ENCODE data around the gene INTS13. TPM values are rescaled to one million over a fixed set of nuclear protein-coding genes. Genes with fewer than 3 reads are reported as not detected.

Gene INTS13
- total RNA-seq, 1 donor, result 26.1 TPM

DNA sequence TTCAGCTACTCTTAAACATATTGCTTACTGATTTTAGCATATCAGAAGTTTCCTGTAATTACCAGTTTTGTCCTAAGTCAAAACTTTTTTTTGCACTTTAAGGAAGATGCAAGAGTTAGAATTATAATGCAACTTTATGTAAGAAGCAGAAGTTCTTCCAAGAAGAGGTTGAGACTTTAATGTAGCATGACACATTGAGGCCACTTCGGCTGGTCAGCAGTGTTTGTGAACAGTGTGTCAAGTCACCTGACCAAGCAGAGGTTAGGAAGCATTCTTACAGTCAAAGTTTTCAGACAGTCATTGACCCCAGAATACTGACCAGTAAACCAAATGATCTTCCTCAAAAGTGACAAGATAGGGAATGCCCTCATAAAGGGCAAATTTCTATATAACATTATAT lies 15.7 kb upstream of the INTS13 start:
- TF ChIP-seq, protein P1, sequence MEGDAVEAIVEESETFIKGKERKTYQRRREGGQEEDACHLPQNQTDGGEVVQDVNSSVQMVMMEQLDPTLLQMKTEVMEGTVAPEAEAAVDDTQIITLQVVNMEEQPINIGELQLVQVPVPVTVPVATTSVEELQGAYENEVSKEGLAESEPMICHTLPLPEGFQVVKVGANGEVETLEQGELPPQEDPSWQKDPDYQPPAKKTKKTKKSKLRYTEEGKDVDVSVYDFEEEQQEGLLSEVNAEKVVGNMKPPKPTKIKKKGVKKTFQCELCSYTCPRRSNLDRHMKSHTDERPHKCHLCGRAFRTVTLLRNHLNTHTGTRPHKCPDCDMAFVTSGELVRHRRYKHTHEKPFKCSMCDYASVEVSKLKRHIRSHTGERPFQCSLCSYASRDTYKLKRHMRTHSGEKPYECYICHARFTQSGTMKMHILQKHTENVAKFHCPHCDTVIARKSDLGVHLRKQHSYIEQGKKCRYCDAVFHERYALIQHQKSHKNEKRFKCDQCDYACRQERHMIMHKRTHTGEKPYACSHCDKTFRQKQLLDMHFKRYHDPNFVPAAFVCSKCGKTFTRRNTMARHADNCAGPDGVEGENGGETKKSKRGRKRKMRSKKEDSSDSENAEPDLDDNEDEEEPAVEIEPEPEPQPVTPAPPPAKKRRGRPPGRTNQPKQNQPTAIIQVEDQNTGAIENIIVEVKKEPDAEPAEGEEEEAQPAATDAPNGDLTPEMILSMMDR (IDR thresholded peaks at IDR 0.05; ENCODE audit: extremely low read depth, low read depth, low read length), result no peak

GRCh38 chr12:26948309-26948708 lies 10.5 kb upstream of the INTS13 start:
- Histone ChIP-seq H3K4me2 (ENCODE audit: insufficient read depth, low read length) (no peak overlapping the region), H3K27me3 (ENCODE audit: insufficient read depth, low read length) (no peaks in the 10 kb centered on the region), H3K27ac (ENCODE audit: low read depth, low read length) (no peak overlapping the region), H2AFZ (ENCODE audit: low read length) (no peak overlapping the region), H3K4me3 (ENCODE audit: insufficient read depth, low read length) (no peak overlapping the region), H3K36me3 (ENCODE audit: insufficient read depth, low read length) (peaks cover 5% of the 10 kb centered on the region), H3K79me2 (ENCODE audit: insufficient read depth, low read length) (peaks cover 94% of the 10 kb centered on the region), H4K20me1 (ENCODE audit: insufficient read depth, low read length) (peaks cover 17% of the 10 kb centered on the region), H3K4me1 (ENCODE audit: insufficient read depth, low read length) (peaks cover 2% of the 10 kb centered on the region), H3K9me3 (ENCODE audit: low read depth, low read length) (no peaks in the 10 kb centered on the region)
- no peak for DNase-seq (ENCODE audit: insufficient read length, low spot score, missing footprints)
- TF ChIP-seq, protein P1 (IDR thresholded peaks at IDR 0.05; ENCODE audit: extremely low read depth, low read depth, low read length), result no peak

More for the DNA sequence above, 15.7 kb upstream of the INTS13 start:
- Histone ChIP-seq H3K36me3 (ENCODE audit: insufficient read depth, low read length) (peaks cover 20% of the 10 kb centered on the region), H3K4me3 (ENCODE audit: insufficient read depth, low read length) (no peak overlapping the region), H3K27me3 (ENCODE audit: insufficient read depth, low read length) (no peaks in the 10 kb centered on the region), H3K79me2 (ENCODE audit: insufficient read depth, low read length) (peaks cover 67% of the 10 kb centered on the region), H3K4me2 (ENCODE audit: insufficient read depth, low read length) (no peak overlapping the region), H3K9me3 (ENCODE audit: low read depth, low read length) (no peaks in the 10 kb centered on the region), H4K20me1 (ENCODE audit: insufficient read depth, low read length) (peaks cover 14% of the 10 kb centered on the region), H2AFZ (ENCODE audit: low read length) (no peak overlapping the region), H3K27ac (ENCODE audit: low read depth, low read length) (no peak overlapping the region), H3K4me1 (ENCODE audit: insufficient read depth, low read length) (no peaks in the 10 kb centered on the region)
- DNase-seq (ENCODE audit: insufficient read length, low spot score, missing footprints), result no peak

- Histone ChIP-seq H3K9me3 (ENCODE audit: low read depth, low read length) (no peaks in the 10 kb centered on the region), H3K79me2 (ENCODE audit: insufficient read depth, low read length) (peaks cover 94% of the 10 kb centered on the region), H3K4me3 (ENCODE audit: insufficient read depth, low read length) (no peak overlapping the region)
Measured at GRCh38 chr12:26941215-26941594, 3.4 kb upstream of the INTS13 start.

DNA sequence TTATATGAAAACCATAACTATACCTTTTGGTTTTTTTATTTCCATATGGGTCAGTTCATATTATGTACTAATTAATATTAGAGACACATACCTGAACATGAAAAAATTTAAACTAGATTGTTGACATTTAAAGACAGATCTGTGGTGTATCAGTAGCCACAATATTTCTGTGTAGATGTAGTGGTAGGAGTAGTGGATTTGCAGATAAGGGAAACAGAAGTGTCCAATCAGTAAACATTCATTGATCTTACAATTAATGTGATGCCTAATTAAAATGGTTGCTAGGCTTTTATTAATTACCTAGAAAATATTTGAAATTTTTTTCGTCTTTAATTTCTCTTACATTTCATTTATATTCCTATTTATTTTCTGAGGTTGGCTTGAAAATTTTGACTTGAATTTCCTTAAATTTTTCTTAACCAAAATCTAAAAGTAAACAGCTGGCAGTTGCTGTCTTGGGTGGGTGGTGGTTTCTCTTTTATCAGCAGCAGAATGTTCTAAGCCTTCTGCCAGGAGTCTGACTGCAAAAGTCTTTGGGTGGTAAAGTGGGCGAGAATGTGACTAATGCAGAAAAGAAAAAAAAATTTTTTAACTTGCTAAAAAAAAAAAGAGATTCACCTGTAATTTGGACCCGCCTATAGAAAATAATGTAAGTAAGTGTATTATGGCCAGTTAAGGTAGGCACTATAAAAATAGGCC lies 2.9 kb upstream of the INTS13 start:
- Histone ChIP-seq H4K20me1 (ENCODE audit: insufficient read depth, low read length) (peaks cover 25% of the 10 kb centered on the region), H3K4me2 (ENCODE audit: insufficient read depth, low read length) (peak overlapping the region; percentile 97)
- peak; percentile 47 for DNase-seq (ENCODE audit: insufficient read length, low spot score, missing footprints)

More at GRCh38 chr12:26941215-26941594, 3.4 kb upstream of the INTS13 start:
- no peak overlapping the region for H3K27ac ChIP-seq (ENCODE audit: low read depth, low read length)
- TF ChIP-seq, protein P1 (IDR thresholded peaks at IDR 0.05; ENCODE audit: extremely low read depth, low read depth, low read length), result no peak
- no peaks in the 10 kb centered on the region for H3K27me3 ChIP-seq (ENCODE audit: insufficient read depth, low read length)
- peak overlapping the region; percentile 97 for H3K4me2 ChIP-seq (ENCODE audit: insufficient read depth, low read length)
- no peaks in the 10 kb centered on the region for H3K36me3 ChIP-seq (ENCODE audit: insufficient read depth, low read length)
- H2AFZ ChIP-seq (ENCODE audit: low read length), result no peak overlapping the region
- H3K4me1 ChIP-seq (ENCODE audit: insufficient read depth, low read length), result peaks cover 33% of the 10 kb centered on the region
- H4K20me1 ChIP-seq (ENCODE audit: insufficient read depth, low read length), result peaks cover 26% of the 10 kb centered on the region
- no peak for DNase-seq (ENCODE audit: insufficient read length, low spot score, missing footprints)

More for the DNA sequence above, 2.9 kb upstream of the INTS13 start:
- H3K4me3 ChIP-seq (ENCODE audit: insufficient read depth, low read length), result no peak overlapping the region
- peaks cover 38% of the 10 kb centered on the region for H3K4me1 ChIP-seq (ENCODE audit: insufficient read depth, low read length)
- H3K36me3 ChIP-seq (ENCODE audit: insufficient read depth, low read length), result no peaks in the 10 kb centered on the region
- H2AFZ ChIP-seq (ENCODE audit: low read length), result no peak overlapping the region
- H3K27me3 ChIP-seq (ENCODE audit: insufficient read depth, low read length), result no peaks in the 10 kb centered on the region
- H3K79me2 ChIP-seq (ENCODE audit: insufficient read depth, low read length), result peaks cover 94% of the 10 kb centered on the region
- H3K9me3 ChIP-seq (ENCODE audit: low read depth, low read length), result no peaks in the 10 kb centered on the region
- no peak overlapping the region for H3K27ac ChIP-seq (ENCODE audit: low read depth, low read length)
- TF ChIP-seq, protein P1 (IDR thresholded peaks at IDR 0.05; ENCODE audit: extremely low read depth, low read depth, low read length), result no peak

All from osteoblast (primary cell).